ENCODE measurements around the gene LEUTX.

Gene LEUTX

DNA sequence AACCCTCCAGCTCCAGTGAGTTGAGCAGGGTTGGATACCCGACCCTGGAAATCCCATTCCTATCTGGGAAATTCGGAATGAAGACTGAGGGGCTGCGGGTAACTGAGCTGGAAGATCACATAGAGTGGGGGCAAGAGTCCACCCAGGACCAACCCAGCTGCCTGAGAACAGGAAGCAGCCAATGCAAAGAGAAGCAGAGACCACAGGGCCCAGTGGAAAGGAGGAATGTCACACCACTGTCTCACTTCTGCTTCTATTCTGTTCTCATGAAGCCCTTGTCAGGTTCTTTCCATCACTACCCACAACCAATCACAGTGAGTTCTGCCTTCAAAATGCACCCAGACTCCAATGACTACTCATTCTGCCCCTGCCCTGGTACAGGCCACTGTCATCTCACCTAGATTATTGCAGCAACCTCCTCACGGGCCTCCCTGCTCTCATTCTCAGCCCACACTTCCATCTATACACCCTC, 40.0 kb downstream of the LEUTX start:
- in situ Hi-C loops (cut with MboI; ENCODE audit: low pct_unique_long_range_greater_than_20kb, low sequenced_read_pairs): no loop called here
- no peak for DNase-seq

DNA sequence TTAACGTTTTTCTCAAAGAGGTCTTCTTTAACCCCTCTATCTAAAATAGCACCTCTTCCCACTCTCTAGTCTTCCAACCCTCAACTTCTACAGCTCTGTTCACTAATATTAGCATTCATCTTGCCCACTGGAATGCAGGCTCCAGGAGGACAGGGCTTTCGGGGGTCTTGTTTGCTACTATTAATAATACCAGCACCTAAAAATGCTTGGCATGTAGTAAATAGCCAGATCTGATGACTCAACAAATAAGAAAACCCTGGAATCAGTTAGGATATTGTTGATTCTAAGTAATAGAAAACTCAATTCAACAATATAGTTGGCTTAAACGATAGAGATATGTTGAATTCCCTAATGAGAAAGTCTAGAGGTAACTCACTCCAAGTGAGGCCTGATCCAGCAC, 41.1 kb downstream of the LEUTX start:
- DNase-seq: no peak

DNA sequence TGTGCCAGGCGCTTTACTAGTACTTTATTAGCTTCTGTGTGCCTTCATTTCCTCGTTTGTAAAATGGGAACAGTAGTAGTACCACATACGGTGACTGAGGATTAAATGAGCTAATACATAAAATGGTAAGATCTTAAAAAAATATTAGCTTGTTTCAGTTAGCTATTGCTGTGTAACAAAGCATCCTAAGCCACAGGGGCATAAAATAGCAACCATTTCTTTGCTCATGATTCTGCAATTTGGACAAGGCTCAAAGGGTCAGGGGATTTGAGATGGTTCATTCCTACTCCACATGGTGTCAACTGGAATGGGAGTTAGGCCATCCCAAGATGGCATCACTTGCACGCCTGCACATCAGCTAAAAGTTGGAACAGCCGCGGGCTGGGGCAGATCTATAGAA, 42.0 kb downstream of the LEUTX start:
- in situ Hi-C loops (cut with MboI; ENCODE audit: low pct_unique_long_range_greater_than_20kb, low sequenced_read_pairs): no loop called here

More for the DNA sequence above, 41.1 kb downstream of the LEUTX start:
- in situ Hi-C loops (cut with MboI; ENCODE audit: low pct_unique_long_range_greater_than_20kb, low sequenced_read_pairs): no loop called here

DNA sequence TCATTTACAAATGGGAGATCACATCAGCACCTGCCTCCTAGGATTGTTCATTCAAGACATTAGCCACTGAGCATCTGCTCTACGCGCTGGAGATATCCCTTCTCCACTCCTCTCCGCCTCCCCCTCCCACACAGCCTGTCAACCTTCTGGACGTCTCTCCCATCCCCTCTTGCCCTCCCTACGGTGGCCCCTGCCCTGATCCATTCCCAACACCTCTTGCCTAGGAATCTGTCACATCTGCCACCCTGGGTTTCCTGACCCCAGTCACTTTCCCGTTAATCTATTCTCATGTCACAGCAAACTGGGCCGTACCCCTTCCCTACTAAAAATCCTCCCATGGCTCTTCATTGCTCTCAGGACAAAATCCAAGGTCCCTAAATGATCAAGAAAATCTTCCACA, 45.0 kb downstream of the LEUTX start:
- in situ Hi-C loops (cut with MboI; ENCODE audit: low pct_unique_long_range_greater_than_20kb, low sequenced_read_pairs): no loop called here
- no peak for DNase-seq

More for the DNA sequence above, 42.0 kb downstream of the LEUTX start:
- DNase-seq: no peak

DNA sequence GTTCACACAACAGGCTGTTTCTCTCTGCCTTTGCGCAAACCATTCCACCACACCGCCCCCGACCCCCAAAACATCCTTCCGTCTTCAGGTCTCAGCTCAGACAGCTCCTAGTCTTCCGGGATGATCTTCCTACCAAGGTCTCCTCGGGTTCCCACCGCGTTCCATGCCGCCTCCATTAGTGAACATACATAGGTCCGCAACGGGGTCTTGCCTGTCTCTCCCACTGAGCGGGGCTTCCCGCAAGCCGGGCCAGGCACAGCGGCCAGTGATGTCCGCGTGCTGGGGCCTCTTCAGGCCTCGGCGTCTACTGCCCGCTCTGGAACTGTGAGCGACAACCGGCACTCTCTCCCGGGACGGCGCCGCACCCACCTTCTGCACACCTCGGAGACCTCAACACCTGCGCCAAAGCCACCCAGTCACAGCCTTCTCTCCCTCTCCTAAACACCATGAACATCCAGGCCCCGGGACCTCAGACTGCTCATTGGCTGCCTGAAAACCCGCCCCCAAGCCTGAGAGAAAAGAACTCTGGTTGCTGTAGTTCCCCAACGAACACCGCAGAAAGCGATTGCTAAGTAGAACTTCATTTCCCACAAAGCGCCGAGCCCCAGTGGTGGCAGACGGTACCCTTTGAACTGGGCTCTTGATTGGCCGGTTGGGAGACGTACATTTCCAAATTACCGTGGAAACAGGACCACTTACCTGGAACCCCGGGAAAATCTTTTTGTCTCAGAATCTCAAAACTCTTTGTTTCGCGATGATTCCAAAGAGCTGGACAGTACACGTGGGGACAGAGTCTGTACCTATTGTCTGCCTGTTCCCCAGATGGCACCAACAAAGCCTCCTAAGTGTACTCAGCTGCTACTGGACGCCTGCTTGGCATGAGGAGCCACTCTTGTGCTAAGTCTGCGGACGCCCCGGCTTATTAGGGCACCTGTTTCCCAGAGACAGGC, 45.8 kb downstream of the LEUTX start:
- in situ Hi-C loops (cut with MboI; ENCODE audit: low pct_unique_long_range_greater_than_20kb, low sequenced_read_pairs): no loop called here
- DNase-seq: no peak

DNA sequence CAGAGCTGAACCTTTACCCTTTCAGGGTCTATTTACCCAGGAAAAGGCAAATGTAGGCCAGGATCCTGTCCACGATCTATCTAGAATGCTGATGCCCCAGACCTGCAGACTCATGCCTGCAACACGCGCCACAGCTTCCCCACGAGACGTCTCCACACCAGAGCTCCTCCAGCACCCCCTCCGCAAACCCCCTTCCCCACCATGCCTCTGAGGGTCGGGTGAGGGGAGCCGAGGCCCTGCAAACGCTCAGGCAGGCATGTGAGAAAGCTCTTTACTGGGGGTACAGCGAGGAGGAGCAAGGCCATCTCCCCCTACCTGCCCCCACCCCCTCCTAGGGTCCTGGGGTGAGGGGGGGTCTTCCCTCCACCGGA, 46.4 kb downstream of the LEUTX start:
- in situ Hi-C loops (cut with MboI; ENCODE audit: low pct_unique_long_range_greater_than_20kb, low sequenced_read_pairs): no loop called here
- DNase-seq: no peak

DNA sequence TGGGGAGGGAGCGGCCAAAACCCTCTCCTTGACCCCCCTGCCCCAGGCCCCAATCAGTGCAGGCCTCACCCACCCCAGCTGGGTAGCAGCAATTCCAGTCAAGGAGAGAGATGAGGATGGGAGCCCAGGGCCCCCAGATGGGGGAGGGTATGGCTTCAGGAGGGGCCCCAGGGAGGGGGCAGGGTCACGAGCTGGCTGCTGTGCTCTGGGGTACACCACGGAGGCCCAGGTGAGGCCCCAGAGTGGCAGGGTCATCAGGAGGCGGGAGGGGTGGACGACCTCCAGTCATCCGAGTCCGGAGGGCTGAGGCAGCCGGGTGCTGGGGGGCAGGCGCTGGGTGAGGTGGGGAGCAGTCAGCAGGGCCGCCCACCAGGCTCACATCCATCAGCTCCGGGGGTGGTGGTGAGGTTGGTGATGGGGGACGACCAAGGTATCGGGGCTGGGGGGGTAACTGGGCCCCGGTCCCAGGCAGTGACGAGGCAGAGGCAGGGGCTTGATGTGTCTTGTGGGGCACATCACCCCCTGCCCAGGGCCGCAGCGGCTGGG, 47.0 kb downstream of the LEUTX start:
- in situ Hi-C loops (cut with MboI; ENCODE audit: low pct_unique_long_range_greater_than_20kb, low sequenced_read_pairs): no loop called here
- no peak for DNase-seq

DNA sequence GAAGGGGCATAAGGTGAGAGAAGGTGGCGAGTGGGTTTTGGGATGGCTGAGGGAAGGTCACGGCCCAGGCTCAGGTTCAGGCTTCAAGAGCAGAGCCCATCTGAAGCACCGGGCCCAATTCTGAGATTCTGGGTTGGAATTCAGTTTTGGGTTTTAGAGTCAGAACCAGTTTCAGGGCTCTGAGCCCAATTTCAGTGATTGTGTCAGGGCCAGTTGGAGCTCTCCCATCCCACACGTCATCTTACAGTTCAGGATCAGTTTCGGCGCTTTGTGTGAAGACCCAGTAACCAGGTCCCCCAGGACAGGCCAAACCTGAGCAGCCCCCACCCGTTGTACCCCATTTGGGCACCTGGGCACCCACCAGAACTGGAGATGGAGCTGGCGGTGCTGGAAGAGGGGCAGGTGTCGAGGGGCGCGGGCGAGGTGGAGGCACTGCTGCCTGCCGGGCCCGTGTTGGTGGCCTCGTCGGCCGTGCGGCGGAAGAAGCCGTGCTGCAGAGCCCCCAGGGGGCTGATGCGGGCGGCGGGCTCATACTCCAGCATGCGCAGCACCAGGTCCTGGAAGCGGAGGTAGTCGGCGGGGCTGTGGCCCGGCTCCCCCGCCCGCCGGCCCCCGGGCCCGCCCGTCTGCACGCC, 47.8 kb downstream of the LEUTX start:
- DNase-seq: no peak
- in situ Hi-C loops (cut with MboI; ENCODE audit: low pct_unique_long_range_greater_than_20kb, low sequenced_read_pairs): no loop called here

DNA sequence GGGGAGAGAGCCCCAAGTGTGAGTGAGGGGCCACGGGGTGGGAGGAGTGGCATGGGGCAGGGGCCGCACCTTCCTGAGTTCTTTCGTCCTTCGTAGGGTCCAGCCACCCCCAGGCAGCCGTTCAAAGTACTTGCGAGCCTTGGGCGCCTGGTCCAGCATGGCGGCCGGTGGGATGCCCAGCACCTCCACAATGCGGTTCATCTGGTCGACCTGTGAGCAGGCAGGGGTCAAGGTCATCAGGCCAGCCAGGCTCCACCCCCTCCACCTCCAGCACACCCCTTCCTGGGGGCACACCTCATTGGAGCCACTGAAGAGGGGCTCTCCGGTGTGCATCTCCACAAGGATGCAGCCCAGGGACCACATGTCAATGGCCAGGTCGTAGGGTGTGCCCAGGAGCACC, 48.6 kb downstream of the LEUTX start:
- in situ Hi-C loops (cut with MboI; ENCODE audit: low pct_unique_long_range_greater_than_20kb, low sequenced_read_pairs): no loop called here
- DNase-seq: no peak

DNA sequence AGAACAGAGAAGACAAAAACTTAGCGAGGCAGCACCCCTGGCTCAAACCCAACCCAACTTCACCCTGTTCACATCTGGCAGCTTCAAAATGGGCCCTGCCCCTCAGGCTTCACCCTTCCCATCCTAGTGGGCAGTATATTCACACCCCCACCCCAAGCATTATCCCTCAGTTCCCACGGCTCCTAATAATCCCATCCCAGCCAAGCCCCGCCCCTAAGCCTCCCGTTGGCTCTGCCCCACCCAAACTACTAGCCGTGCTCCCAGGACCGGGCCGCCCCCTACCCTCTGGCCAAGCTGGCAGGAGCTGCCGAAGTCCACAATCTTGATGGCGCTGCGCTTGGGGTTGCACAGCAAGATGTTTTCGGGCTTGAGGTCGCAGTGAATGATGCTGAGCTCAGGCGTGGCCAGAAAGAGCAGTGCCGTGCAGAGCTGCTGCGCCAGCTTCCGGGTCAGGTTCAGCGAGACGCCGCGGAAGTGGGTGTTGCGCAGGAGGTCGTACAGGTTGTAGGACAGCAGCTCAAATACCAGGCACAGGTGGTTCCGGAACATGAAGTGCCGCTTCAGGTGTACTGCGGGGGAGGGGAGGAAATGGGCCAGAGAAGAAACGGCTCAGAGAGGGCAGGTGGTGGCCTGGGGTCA, 49.5 kb downstream of the LEUTX start:
- DNase-seq: no peak
- in situ Hi-C loops (cut with MboI; ENCODE audit: low pct_unique_long_range_greater_than_20kb, low sequenced_read_pairs): no loop called here

DNA sequence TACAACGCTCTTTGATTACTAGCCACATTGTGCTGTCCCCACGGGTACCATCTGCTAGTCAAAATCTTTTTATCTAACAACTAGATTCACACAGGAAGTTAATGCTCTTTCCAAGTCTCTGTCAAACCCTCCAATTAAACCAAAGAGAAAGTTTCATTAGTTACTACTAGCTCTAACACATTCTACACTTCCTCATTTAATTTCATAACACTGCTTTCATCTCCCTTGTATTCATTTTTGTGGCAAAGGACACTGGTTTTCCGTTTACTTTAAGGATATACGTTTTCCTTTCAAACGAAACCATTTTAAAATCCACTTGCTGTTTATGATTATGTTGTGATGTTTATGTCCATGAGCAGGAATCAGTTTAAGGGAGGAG, 50.0 kb downstream of the LEUTX start:
- DNase-seq: no peak
- in situ Hi-C loops (cut with MboI; ENCODE audit: low pct_unique_long_range_greater_than_20kb, low sequenced_read_pairs): no loop called here

DNA sequence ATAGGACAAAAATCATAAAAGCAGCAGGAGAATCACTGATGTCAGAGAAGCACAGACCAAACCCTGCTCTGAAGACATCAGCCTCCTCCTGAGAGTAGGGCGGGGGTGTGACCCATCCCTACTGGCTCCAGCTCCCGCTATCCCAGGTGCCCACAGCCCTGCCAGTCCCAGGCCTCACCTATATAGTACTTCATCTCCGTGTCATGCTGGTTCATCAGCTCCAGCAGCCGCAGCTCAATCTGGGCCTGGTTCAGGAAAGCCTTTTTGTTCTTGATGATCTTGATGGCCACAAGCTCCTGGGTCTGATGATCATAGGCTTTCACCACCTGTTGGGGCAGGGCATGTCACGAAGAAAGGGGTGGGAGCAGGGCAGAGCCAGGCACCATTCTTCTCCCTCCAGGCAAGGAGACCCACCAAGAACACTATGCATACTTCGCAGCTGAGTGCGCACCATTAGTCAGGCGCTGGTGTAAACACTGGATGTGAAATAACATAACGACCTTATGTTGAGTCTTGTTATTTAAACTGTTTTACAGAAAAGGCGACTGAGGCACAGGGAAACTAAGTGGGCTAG, 51.1 kb downstream of the LEUTX start:
- no peak for DNase-seq

DNA sequence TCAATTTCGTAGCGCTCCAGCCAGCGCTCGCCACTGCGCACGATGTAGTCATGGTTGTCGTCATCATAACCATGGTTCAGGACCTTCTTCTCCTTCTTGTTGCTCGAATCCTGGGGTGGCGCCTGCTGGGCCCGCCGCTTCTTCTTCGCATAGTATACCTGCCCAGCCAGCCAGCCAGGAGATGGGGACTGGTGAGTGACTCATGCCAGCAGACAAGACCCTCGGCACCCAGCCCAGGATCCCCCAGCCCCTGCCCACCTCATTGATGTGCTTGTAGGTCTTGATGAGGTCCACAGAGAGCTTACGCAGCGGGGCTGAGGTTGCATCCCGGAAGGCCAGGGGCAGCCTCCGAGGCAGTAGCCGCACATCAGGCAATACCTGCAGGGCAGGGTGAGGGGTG, 51.8 kb downstream of the LEUTX start:
- DNase-seq: no peak
- in situ Hi-C loops (cut with MboI; ENCODE audit: low pct_unique_long_range_greater_than_20kb, low sequenced_read_pairs): no loop called here

More for the DNA sequence above, 51.1 kb downstream of the LEUTX start:
- in situ Hi-C loops (cut with MboI; ENCODE audit: low pct_unique_long_range_greater_than_20kb, low sequenced_read_pairs): no loop called here

DNA sequence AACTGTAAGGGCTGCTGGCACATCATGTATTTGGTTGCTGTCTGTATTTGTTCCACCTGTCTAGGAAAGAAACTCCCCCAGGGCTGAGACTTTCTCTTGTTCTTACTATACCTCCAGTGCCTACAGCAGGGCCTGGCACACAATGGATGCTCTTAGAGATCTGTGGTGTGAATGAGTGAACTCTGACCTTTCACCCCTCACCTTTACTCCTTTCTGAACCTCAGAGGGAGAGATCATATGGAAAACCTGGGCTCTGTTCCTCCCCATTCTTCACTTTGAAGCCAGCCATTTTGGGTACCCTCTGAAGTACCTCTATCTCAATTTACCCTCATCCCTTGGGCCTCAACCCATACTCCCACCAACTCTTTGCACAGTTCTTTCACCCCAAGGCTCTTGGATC, 52.2 kb downstream of the LEUTX start:
- in situ Hi-C loops (cut with MboI; ENCODE audit: low pct_unique_long_range_greater_than_20kb, low sequenced_read_pairs): no loop called here
- no peak for DNase-seq

DNA sequence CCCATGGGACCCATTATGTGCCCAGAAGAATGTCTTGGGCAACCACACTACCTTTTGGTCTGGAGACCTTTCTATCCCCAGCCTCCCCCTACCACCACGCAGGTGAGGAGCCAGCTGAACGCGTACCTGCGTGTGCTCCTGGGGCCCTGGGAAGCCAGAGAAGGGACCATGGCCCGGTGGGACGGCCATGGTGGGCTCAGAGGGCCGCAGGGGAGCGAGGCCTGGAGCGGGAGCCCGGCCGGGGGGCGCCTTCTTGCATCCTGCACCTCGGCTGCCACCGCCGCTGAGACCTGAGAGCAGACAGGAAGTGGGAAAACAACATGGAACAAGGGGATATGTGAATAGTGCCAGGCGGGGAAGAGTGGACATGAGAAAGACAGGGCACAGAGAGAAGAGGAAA, 53.0 kb downstream of the LEUTX start:
- DNase-seq: no peak
- in situ Hi-C loops (cut with MboI; ENCODE audit: low pct_unique_long_range_greater_than_20kb, low sequenced_read_pairs): no loop called here

DNA sequence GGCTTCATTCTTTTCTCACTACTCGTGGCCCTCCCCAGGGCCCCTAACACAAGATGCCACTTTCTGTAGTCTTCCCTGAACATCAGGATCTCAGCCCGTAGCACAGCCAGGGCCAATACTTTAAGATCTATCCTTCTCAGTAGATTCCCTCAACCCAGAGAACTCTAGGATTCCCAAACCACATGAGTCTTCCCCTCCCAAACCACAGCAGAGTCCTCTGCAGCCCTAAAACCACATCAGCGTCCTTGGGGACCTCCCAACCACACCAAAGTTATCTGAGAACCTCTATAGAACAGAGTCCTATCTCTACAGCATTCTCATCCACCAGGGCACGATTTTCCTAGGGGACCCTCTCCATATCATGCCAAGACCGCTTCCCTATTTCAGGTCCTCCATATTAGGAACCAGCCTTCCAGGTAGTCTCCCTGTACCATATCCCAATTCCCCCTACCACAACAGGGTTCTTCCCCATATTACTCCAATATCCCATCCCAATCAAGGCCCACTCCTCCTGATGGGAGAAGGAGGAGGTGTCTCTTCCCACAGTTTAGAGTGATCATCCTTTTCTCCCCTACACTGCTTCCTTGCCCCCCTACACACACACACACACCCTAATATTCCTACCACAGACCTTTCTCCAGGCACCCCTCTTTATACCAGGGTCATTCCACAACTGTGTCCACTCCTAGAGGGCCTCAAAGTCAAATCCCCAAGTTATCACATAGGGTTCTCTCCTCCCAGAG, 53.9 kb downstream of the LEUTX start:
- no peak for DNase-seq
- in situ Hi-C loops (cut with MboI; ENCODE audit: low pct_unique_long_range_greater_than_20kb, low sequenced_read_pairs): no loop called here

DNA sequence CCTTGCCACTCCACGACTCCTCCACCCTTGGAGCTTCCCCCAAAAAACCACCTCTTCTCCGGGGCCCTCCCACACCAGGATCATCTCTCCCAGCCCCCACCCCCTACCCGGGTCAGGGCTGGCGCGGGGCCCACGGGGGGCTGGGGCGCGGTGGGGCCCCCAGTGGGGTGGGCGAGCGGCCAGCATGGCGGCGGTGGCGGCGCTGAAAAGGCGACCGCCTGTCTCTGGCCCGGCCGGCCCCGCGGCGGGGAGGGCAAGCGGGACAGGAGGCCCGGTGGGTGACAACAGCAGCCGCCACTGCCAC, 54.5 kb downstream of the LEUTX start:
- in situ Hi-C loops (cut with MboI; ENCODE audit: low pct_unique_long_range_greater_than_20kb, low sequenced_read_pairs): no loop called here
- DNase-seq: no peak

DNA sequence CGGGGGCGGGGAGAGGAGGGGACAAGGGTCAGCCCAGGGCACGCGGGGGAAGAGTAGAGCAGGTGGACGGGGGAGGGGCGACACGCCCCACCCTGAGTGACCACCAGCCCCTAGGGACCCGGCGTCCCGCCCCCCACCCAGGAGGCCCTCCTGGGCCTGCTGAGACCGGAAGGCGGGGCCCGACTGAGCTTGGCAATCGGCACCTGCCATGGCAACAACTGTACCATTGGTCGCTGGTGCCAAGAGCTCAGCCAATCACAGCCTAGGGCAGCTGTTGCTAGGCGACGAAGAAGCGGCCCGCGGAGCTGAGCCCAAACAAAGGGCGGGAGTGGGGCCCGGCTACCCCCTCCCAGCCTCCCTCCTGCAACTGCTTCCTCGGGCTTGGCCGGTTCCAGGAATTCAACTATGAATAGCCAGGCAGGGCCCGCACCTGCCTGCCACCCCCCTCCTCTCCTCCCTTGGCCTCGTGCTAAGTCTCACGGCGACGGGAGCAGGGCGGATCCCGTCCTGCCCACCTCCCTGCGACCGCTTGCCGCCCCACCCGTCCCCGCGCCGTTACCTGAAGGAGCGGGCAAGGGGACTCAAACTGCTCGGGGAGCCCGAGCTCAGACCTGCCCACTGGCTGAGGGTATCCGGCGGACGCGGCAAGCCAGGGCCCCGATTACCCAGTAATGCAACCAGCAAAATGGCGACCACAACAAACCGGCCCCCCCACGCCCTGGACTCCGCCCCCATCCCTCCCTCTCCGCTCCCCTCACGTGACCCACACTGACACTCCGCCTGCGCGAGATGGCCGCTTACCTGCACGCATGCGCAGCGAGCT, 55.0 kb downstream of the LEUTX start, which contains the start of gene DYRK1B:
Gene DYRK1B (minus strand): TSS at position 699 of the 823 bp plus-strand sequence. CDS start 2,295 bp downstream, outside the sequence.
- peak; percentile 37 for DNase-seq
- in situ Hi-C loops (cut with MboI; ENCODE audit: low pct_unique_long_range_greater_than_20kb, low sequenced_read_pairs): no loop called here
